T-helper 2 cell (primary cell): Measurements from ENCODE around the gene COX5B.
"Not testable (repeated sequence)": the region's sequence is repeated elsewhere in the genome, so short reads cannot be mapped to it uniquely, and the experiment has no call there.

ENCODE experiments used
- DNase-seq, 5 experiments: peaks; one replicate each; pipeline versions ENCODE4 v3.0.0 to v3.0.0-alpha.2; 2012 to 2022

COX5B gene

GRCh38 chr2:97654791-97655190, 8.9 kb downstream of the COX5B start:
- DNase-seq, result no peak

GRCh38 chr2:97656129-97656755, 10.4 kb downstream of the COX5B start:
- no peak for DNase-seq

GRCh38 chr2:97656905-97657587, 11.2 kb downstream of the COX5B start:
- DNase-seq, result no peak

- DNase-seq, result no peak
Measured at GRCh38 chr2:97657986-97658690, 12.3 kb downstream of the COX5B start.

GRCh38 chr2:97658691-97659157, 12.9 kb downstream of the COX5B start:
- no peak for DNase-seq

- no peak for DNase-seq
Measured at GRCh38 chr2:97659256-97660043, 13.6 kb downstream of the COX5B start.

- no peak for DNase-seq
Measured at GRCh38 chr2:97660044-97660774, 14.3 kb downstream of the COX5B start.

- DNase-seq, result no peak
Measured at GRCh38 chr2:97660775-97661389, 15.0 kb downstream of the COX5B start.

GRCh38 chr2:97661927-97662326, 16.1 kb downstream of the COX5B start:
- DNase-seq, result no peak

- DNase-seq, result no peak
Measured at GRCh38 chr2:97662386-97662894, 16.6 kb downstream of the COX5B start.

GRCh38 chr2:97662895-97663625, 17.2 kb downstream of the COX5B start:
- peak in 4 of 5 experiments; percentile 45 to 90 (median 68) for DNase-seq

GRCh38 chr2:97663626-97663961, 17.7 kb downstream of the COX5B start:
- no peak for DNase-seq

GRCh38 chr2:97663962-97664635, 18.2 kb downstream of the COX5B start, which contains the start of gene ACTR1B:
Gene ACTR1B (minus strand): TSS chr2:97664044. CDS start chr2:97663890, 154 bp downstream.
- peak; percentile 95 to 99 (median 98) for DNase-seq

GRCh38 chr2:97664636-97664970, 18.7 kb downstream of the COX5B start:
- DNase-seq, result no peak

- DNase-seq, result no peak
Measured at GRCh38 chr2:97669448-97669847, 23.6 kb downstream of the COX5B start, which contains the start of gene C2orf92. Gene C2orf92 (plus strand): TSS chr2:97669713. CDS start chr2:97669789, 76 bp downstream.

GRCh38 chr2:97670471-97670870, 24.6 kb downstream of the COX5B start:
- no peak for DNase-seq

- no peak for DNase-seq
Measured at GRCh38 chr2:97671526-97671925, 25.7 kb downstream of the COX5B start.

GRCh38 chr2:97672606-97673140, 26.8 kb downstream of the COX5B start:
- not testable (repeated sequence) for DNase-seq

GRCh38 chr2:97673182-97673914, 27.5 kb downstream of the COX5B start:
- DNase-seq, result no peak
